ENCODE results near the gene POU4F3.

The POU4F3 gene

GRCh38 chr5:146368137-146368536, 29.5 kb downstream of the POU4F3 start:
- H3K4me3 ChIP-seq (ENCODE audit: low read depth, low read length), result no peak overlapping the region
- no peak for TF ChIP-seq CTCF (IDR thresholded peaks at IDR 0.05; ENCODE audit: borderline replicate concordance, insufficient read depth, low read depth, low read length)

GRCh38 chr5:146369691-146370090, 31.1 kb downstream of the POU4F3 start:
- H3K4me3 ChIP-seq (ENCODE audit: low read depth, low read length), result no peak overlapping the region
- no peak for TF ChIP-seq CTCF (IDR thresholded peaks at IDR 0.05; ENCODE audit: borderline replicate concordance, insufficient read depth, low read depth, low read length)

- no peak for TF ChIP-seq CTCF (IDR thresholded peaks at IDR 0.05; ENCODE audit: borderline replicate concordance, insufficient read depth, low read depth, low read length)
- H3K4me3 ChIP-seq (ENCODE audit: low read depth, low read length), result no peak overlapping the region
These were observed 38.2 kb downstream of the POU4F3 start for GRCh38 chr5:146376821-146377220.

- H3K4me3 ChIP-seq (ENCODE audit: low read depth, low read length), result no peak overlapping the region
- TF ChIP-seq CTCF (IDR thresholded peaks at IDR 0.05; ENCODE audit: borderline replicate concordance, insufficient read depth, low read depth, low read length), result no peak
These were observed 40.3 kb downstream of the POU4F3 start for GRCh38 chr5:146378986-146379385.

- no peak for TF ChIP-seq CTCF (IDR thresholded peaks at IDR 0.05; ENCODE audit: borderline replicate concordance, insufficient read depth, low read depth, low read length)
- no peak overlapping the region for H3K4me3 ChIP-seq (ENCODE audit: low read depth, low read length)
These were observed 42.1 kb downstream of the POU4F3 start for GRCh38 chr5:146380714-146381113.

GRCh38 chr5:146388386-146388785, 49.7 kb downstream of the POU4F3 start:
- TF ChIP-seq CTCF (IDR thresholded peaks at IDR 0.05; ENCODE audit: borderline replicate concordance, insufficient read depth, low read depth, low read length), result no peak
- H3K4me3 ChIP-seq (ENCODE audit: low read depth, low read length), result no peak overlapping the region

GRCh38 chr5:146390469-146390868, 51.8 kb downstream of the POU4F3 start:
- peak; percentile 45; the same call in 1 of the 2 replicates for TF ChIP-seq CTCF (IDR thresholded peaks at IDR 0.05; ENCODE audit: borderline replicate concordance, insufficient read depth, low read depth, low read length)
- no peak overlapping the region for H3K4me3 ChIP-seq (ENCODE audit: low read depth, low read length)
